ENCODE measurements around the gene ARID1B. TPM values are rescaled to one million over a fixed set of nuclear protein-coding genes. Genes with fewer than 3 reads are reported as not detected.

ARID1B gene
- total RNA-seq, 1 experiment from 2014 or later: 42.8 TPM

DNA sequence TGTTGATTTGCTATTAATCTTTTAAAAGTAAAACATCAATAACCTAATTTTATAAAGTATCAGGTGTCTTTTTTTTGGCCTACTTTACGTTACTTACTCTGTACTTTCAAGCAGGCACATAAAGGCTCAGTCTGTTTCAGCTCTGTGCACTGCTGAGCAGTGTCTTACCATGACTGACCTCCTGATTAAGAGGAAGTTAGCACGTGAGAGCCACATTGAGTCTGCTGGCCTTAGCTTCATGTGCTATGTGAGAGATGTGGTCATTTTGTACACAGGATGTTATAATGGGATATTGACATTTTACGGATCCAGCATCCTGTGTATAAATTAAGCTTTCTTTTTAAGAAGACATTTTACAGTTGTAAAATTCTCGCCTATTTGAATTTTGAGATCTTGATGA is 31.9 kb downstream of the ARID1B start:
- TF ChIP-seq, protein P1, sequence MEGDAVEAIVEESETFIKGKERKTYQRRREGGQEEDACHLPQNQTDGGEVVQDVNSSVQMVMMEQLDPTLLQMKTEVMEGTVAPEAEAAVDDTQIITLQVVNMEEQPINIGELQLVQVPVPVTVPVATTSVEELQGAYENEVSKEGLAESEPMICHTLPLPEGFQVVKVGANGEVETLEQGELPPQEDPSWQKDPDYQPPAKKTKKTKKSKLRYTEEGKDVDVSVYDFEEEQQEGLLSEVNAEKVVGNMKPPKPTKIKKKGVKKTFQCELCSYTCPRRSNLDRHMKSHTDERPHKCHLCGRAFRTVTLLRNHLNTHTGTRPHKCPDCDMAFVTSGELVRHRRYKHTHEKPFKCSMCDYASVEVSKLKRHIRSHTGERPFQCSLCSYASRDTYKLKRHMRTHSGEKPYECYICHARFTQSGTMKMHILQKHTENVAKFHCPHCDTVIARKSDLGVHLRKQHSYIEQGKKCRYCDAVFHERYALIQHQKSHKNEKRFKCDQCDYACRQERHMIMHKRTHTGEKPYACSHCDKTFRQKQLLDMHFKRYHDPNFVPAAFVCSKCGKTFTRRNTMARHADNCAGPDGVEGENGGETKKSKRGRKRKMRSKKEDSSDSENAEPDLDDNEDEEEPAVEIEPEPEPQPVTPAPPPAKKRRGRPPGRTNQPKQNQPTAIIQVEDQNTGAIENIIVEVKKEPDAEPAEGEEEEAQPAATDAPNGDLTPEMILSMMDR (conservative IDR thresholded peaks at IDR 0.05): no peak
- no peak for TF ChIP-seq EZH2 (IDR thresholded peaks at IDR 0.05; ENCODE audit: low read depth)
- Histone ChIP-seq H3K4me1 (replicated peaks; ENCODE audit: insufficient read depth) (no peaks in the 10 kb centered on the region), H3K36me3 (ENCODE audit: low read depth) (no peaks in the 10 kb centered on the region), H3K9me3 (ENCODE audit: insufficient read depth, low read depth) (0 out of 2 replicates have a peak, but pooled peaks cover 5% of the 10 kb centered on the region), H3K27me3 (ENCODE audit: insufficient read depth, low read depth) (no peaks in the 10 kb centered on the region), H3F3A (ENCODE audit: insufficient read depth, low read depth) (no peaks in the 10 kb centered on the region), H4K20me1 (ENCODE audit: insufficient read depth) (0 out of 2 replicates have a peak, but pooled peaks cover 4% of the 10 kb centered on the region), H3K79me2 (ENCODE audit: low read depth) (peaks cover 86% of the 10 kb centered on the region), H3K4me2 (no peak overlapping the region), H2AFZ (no peak overlapping the region), H3K4me3 (no peak overlapping the region), H3K27ac (no peak overlapping the region), H3K9me2 (ENCODE audit: insufficient read depth) (no peaks in the 10 kb centered on the region)
- no peak for DNase-seq
- ChIA-PET CTCF (no interaction called here), POLR2A (ENCODE audit: unreplicated experiment) (no interaction called here)
- BruUV-seq (replicated peaks): no TSS peak
- intact Hi-C loops (cut with micrococcal nuclease; ENCODE audit: unreplicated experiment): no loop called here

DNA sequence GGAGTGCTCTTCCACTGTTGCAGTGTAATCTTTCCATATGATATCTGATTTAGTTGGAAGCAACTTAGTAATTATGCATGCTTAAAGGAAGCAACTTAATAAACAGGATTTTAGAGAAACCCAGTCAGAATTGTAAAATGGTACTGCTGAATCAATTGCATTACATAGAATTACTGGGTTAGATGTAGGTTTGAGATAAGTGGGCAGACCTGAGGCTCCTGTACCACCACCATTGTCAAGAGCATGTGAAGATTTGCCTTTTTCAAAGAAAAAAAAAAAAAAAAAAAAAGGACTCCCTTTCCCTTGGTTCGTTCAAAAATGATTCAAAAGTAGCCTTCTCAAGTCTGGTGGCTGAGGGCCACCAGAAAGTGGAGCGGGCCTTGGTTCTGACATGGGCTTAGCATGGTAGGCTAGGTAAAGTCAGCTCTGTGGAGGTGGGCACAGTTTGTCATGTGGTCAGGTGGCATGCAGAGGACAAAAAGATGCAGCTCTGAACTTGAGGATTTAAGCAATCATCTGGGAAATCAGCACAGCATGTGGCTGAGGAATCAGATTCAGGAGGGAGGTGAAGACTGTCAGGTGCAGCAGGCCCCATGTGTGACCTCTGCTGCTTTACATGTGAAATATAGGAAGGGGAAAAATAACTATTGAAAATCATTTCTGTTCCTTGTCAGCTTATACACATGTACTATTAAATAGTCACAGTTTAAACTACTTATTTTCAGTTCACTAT is 32.4 kb downstream of the ARID1B start:
- Histone ChIP-seq H3F3A (ENCODE audit: insufficient read depth, low read depth) (no peaks in the 10 kb centered on the region), H3K9me2 (ENCODE audit: insufficient read depth) (no peaks in the 10 kb centered on the region), H3K9me3 (ENCODE audit: insufficient read depth, low read depth) (0 out of 2 replicates have a peak, but pooled peaks cover 5% of the 10 kb centered on the region), H3K27me3 (ENCODE audit: insufficient read depth, low read depth) (no peaks in the 10 kb centered on the region), H3K4me2 (no peak overlapping the region), H3K4me3 (no peak overlapping the region), H4K20me1 (ENCODE audit: insufficient read depth) (0 out of 2 replicates have a peak, but pooled peaks cover 4% of the 10 kb centered on the region), H3K36me3 (ENCODE audit: low read depth) (no peaks in the 10 kb centered on the region), H3K27ac (no peak overlapping the region), H3K4me1 (replicated peaks; ENCODE audit: insufficient read depth) (no peaks in the 10 kb centered on the region), H2AFZ (no peak overlapping the region), H3K79me2 (ENCODE audit: low read depth) (peaks cover 87% of the 10 kb centered on the region)
- no peak for DNase-seq
- ChIA-PET POLR2A (ENCODE audit: unreplicated experiment) (no interaction called here), CTCF (no interaction called here)
- TF ChIP-seq, protein P1 (conservative IDR thresholded peaks at IDR 0.05): no peak
- TF ChIP-seq EZH2 (IDR thresholded peaks at IDR 0.05; ENCODE audit: low read depth): no peak
- intact Hi-C loops (cut with micrococcal nuclease; ENCODE audit: unreplicated experiment): no loop called here
- BruUV-seq (replicated peaks): no TSS peak

DNA sequence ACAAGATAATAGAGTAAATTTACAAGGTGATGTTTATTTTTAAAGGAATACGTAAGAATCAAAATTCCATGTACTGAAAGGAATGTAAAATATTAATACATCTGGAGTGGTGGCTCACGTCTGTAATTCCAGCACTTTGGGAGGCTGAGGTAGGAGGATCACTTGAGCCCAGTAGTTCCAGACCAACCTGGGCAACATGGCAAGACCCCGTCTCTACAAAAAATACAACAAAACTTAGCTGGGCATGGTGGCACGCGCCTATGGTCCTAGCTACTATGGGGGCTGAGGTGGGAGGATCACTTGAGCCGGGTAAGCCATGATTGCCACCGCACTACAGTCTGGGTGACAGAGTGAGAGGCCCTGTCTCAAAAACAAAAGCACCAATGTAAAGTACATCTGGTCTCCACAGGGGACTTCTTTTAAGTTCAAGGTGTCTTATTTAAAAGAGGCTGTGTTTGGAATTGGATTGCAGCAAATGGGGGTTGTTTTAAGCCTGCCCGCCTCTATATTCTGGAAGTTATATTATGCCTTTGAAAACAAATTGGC is 36.9 kb downstream of the ARID1B start:
- H4K20me1 ChIP-seq (ENCODE audit: insufficient read depth): peaks cover under 1% of the 10 kb centered on the region; the same call in 1 of the 2 replicates
- H3K4me1 ChIP-seq (replicated peaks; ENCODE audit: insufficient read depth): no peaks in the 10 kb centered on the region
- H3K36me3 ChIP-seq (ENCODE audit: low read depth): no peaks in the 10 kb centered on the region
- H3K4me2 ChIP-seq: no peak overlapping the region
- H3K27me3 ChIP-seq (ENCODE audit: insufficient read depth, low read depth): no peaks in the 10 kb centered on the region
- H3K9me2 ChIP-seq (ENCODE audit: insufficient read depth): no peaks in the 10 kb centered on the region
- DNase-seq: no peak
- H3F3A ChIP-seq (ENCODE audit: insufficient read depth, low read depth): peaks cover 6% of the 10 kb centered on the region; the same call in 1 of the 2 replicates
- BruUV-seq (replicated peaks): no TSS peak
- intact Hi-C loops (cut with micrococcal nuclease; ENCODE audit: unreplicated experiment): no loop called here
- no peak overlapping the region for H3K27ac ChIP-seq
- ChIA-PET POLR2A (ENCODE audit: unreplicated experiment) (no interaction called here), CTCF (no interaction called here)
- TF ChIP-seq, protein P1 (conservative IDR thresholded peaks at IDR 0.05): no peak
- TF ChIP-seq EZH2 (IDR thresholded peaks at IDR 0.05; ENCODE audit: low read depth): no peak
- H3K4me3 ChIP-seq: no peak overlapping the region
- H3K79me2 ChIP-seq (ENCODE audit: low read depth): peaks cover 86% of the 10 kb centered on the region
- no peak overlapping the region for H2AFZ ChIP-seq
- H3K9me3 ChIP-seq (ENCODE audit: insufficient read depth, low read depth): 0 out of 2 replicates have a peak, but pooled peaks cover 5% of the 10 kb centered on the region

Data from PC-9 (cell line).